ENCODE data around the gene SPCS1.

DNA sequence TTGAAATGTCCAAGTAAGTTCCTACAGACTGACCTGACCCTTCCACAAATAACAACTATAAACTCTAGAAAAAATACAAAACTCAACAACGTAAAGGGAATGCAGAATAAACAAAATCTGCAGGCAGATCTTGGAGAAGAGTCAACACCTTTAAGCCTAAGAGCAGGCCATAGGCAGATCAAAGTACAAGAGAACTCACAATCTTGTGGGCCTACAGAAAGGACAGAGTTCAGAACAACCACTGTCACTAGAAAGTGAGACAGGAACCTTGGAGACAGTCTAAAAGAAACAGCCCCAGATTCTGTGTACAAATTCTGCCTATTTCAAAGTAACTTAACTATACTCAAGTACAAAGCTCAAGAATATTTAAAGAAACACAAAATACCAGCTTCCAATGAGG lies 33.8 kb downstream of the SPCS1 start:
- TF ChIP-seq, protein P1, sequence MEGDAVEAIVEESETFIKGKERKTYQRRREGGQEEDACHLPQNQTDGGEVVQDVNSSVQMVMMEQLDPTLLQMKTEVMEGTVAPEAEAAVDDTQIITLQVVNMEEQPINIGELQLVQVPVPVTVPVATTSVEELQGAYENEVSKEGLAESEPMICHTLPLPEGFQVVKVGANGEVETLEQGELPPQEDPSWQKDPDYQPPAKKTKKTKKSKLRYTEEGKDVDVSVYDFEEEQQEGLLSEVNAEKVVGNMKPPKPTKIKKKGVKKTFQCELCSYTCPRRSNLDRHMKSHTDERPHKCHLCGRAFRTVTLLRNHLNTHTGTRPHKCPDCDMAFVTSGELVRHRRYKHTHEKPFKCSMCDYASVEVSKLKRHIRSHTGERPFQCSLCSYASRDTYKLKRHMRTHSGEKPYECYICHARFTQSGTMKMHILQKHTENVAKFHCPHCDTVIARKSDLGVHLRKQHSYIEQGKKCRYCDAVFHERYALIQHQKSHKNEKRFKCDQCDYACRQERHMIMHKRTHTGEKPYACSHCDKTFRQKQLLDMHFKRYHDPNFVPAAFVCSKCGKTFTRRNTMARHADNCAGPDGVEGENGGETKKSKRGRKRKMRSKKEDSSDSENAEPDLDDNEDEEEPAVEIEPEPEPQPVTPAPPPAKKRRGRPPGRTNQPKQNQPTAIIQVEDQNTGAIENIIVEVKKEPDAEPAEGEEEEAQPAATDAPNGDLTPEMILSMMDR (IDR thresholded peaks at IDR 0.05 in 2 of 3, conservative IDR thresholded peaks at IDR 0.05 in 1 of 3; ENCODE audit: borderline replicate concordance in 1 of 3, insufficient read depth in 1 of 3, low read depth in 2 of 3, low read length in 2 of 3) = no peak
- TF ChIP-seq SIN3A (IDR thresholded peaks at IDR 0.05; ENCODE audit: low read depth) (no peak), RAD21 (IDR thresholded peaks at IDR 0.05; ENCODE audit: low read depth) (no peak), JUND (IDR thresholded peaks at IDR 0.05) (no peak)
